Endothelial cell (in vitro differentiated cells): ENCODE measurements around the gene MFN2. TPM values are rescaled to one million over a fixed set of nuclear protein-coding genes. Genes with fewer than 3 reads are reported as not detected.
"Not testable (repeated sequence)": the region's sequence is repeated elsewhere in the genome, so short reads cannot be mapped to it uniquely, and the experiment has no call there.

Source experiments
- DNase-seq: peaks from one replicate; pipeline ENCODE4 v3.0.0; 2021; ENCODE audit warnings: low spot score
- H3K27ac Mint-ChIP-seq: one replicate; pipeline ENCODE4 v1.8.0; 2021; ENCODE audit warnings: mixed read lengths, inconsistent platforms; ENCODE audit not compliant: unreplicated experiment
- H3K27me3 Mint-ChIP-seq: one replicate; pipeline ENCODE4 v1.8.0; 2021; ENCODE audit warnings: mild to moderate bottlenecking, moderate library complexity, mixed read lengths, inconsistent platforms; ENCODE audit not compliant: unreplicated experiment
- H3K36me3 Mint-ChIP-seq: one replicate; pipeline ENCODE4 v1.8.0; 2021; ENCODE audit warnings: mild to moderate bottlenecking, low read depth, mixed read lengths, inconsistent platforms; ENCODE audit not compliant: unreplicated experiment
- H3K4me1 Mint-ChIP-seq: one replicate; pipeline ENCODE4 v1.8.0; 2021; ENCODE audit warnings: mild to moderate bottlenecking, mixed read lengths, inconsistent platforms; ENCODE audit not compliant: unreplicated experiment
- H3K4me3 Mint-ChIP-seq: one replicate; pipeline ENCODE4 v1.8.0; 2021; ENCODE audit warnings: mild to moderate bottlenecking, mixed read lengths, inconsistent platforms; ENCODE audit not compliant: unreplicated experiment
- H3K9me3 Mint-ChIP-seq: one replicate; pipeline ENCODE4 v1.8.0; 2021; ENCODE audit warnings: mixed read lengths, inconsistent platforms; ENCODE audit not compliant: unreplicated experiment
- CTCF ChIP-seq: fragments of 200-600 bp; sonication (generic); IDR thresholded peaks from one replicate; pipeline ENCODE4 v1.5.0; 2021; ENCODE audit warnings: antibody characterized with exemption; ENCODE audit not compliant: unreplicated experiment
- total RNA-seq: library from RNA; stranded (reverse); fragmentation: NEBNext Ultra II Directional; extraction: Animal tissue kit (Norgen Biotek cat#: 25700); gene quantifications from one replicate; pipeline ENCODE4 v1.2.1, GENCODE V29; 2021; ENCODE audit not compliant: unreplicated experiment

The MFN2 gene
- total RNA-seq, 1 donor from 2014 or later, result 59.4 TPM

GRCh38 chr1:12003762-12004161 is 23.5 kb downstream of the MFN2 start:
- H3K4me1 Mint-ChIP-seq, result no peaks in the 10 kb centered on the region
- DNase-seq, result no peak
- no peak overlapping the region for H3K4me3 Mint-ChIP-seq
- no peak overlapping the region for H3K27ac Mint-ChIP-seq
- H3K9me3 Mint-ChIP-seq, result no peaks in the 10 kb centered on the region
- no peak for TF ChIP-seq CTCF
- H3K36me3 Mint-ChIP-seq, result peaks cover 63% of the 10 kb centered on the region
- peaks cover 3% of the 10 kb centered on the region for H3K27me3 Mint-ChIP-seq

DNA sequence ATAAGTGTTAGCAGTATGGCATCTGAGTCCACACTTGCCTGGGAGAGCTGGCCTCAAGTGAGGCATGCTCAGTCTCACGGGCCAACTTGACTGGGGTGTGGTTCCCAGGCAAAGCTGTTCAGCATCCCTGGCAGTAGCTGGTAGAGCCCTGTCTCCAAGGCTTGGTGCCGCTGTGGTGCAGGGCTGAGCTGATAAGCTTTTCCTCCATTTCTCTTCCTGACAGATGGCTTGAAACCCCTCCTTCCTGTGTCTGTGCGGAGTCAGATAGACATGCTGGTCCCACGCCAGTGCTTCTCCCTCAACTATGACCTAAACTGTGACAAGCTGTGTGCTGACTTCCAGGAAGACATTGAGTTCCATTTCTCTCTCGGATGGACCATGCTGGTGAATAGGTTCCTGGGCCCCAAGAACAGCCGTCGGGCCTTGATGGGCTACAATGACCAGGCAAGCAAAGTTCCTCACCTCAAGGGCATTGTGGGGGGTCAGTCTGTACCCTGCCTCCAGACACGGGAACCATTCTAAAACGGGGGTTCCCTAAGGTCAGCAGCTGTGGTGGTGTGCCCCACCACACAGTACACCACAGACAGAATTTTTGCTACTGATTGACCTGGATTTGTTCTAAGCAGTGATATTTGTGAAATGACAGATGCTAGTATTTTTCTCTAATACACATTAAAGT is 25.4 kb downstream of the MFN2 start:
- no peaks in the 10 kb centered on the region for H3K9me3 Mint-ChIP-seq
- no peak for DNase-seq
- no peak for TF ChIP-seq CTCF
- H3K36me3 Mint-ChIP-seq, result peaks cover 71% of the 10 kb centered on the region
- no peak overlapping the region for H3K27ac Mint-ChIP-seq
- no peaks in the 10 kb centered on the region for H3K4me1 Mint-ChIP-seq
- H3K27me3 Mint-ChIP-seq, result peaks cover 3% of the 10 kb centered on the region
- H3K4me3 Mint-ChIP-seq, result peak overlapping the region; percentile 13

- no peaks in the 10 kb centered on the region for H3K9me3 Mint-ChIP-seq
- peaks cover 3% of the 10 kb centered on the region for H3K27me3 Mint-ChIP-seq
- H3K4me3 Mint-ChIP-seq, result no peak overlapping the region
- H3K4me1 Mint-ChIP-seq, result no peaks in the 10 kb centered on the region
- peaks cover 72% of the 10 kb centered on the region for H3K36me3 Mint-ChIP-seq
- no peak for TF ChIP-seq CTCF
- no peak for DNase-seq
- H3K27ac Mint-ChIP-seq, result no peak overlapping the region
These were observed 26.1 kb downstream of the MFN2 start for GRCh38 chr1:12006167-12006921.

DNA sequence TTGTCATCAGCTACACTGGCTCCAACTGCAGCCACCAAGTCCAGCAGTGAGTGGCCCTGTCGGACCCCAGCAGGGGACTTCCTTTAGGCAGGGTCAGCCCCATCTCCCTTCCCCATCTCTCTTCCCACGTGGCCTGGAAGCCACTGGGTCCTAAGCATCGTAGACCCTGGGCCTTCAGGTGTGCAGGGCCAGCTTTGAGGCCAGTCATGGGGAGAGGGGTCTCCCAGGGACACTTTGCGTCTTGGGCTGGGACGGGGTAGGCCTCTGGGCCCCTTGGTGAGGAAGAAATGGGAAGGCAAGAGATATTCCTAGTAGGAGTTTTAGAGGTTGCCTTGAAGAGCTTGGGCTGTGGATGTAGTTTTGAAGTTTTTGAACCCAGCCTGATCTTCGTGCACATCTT is 27.0 kb downstream of the MFN2 start:
- no peaks in the 10 kb centered on the region for H3K4me1 Mint-ChIP-seq
- DNase-seq, result no peak
- no peak overlapping the region for H3K27ac Mint-ChIP-seq
- peaks cover 3% of the 10 kb centered on the region for H3K27me3 Mint-ChIP-seq
- TF ChIP-seq CTCF, result no peak
- H3K4me3 Mint-ChIP-seq, result peak overlapping the region; percentile 78
- no peaks in the 10 kb centered on the region for H3K9me3 Mint-ChIP-seq
- peaks cover 74% of the 10 kb centered on the region for H3K36me3 Mint-ChIP-seq

DNA sequence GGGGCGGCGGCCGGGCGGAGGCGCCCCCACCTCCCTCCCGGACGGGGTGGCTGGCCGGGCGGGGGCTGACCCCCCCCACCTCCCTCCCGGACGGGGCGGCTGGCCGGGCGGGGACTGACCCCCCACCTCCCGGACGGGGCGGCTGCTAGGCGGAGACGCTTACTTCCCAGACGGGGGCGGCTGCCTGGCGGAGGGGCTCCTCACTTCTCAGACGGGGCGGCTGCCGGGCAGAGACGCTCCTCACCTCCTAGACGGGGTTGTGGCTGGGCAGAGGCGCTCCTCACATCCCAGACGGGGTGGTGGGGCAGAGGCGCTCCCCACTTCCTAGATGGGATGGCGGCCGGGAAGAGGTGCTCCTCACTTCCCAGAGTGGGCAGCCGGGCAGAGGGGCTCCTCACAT is 28.1 kb downstream of the MFN2 start:
- H3K27ac Mint-ChIP-seq, DNase-seq, H3K4me3 Mint-ChIP-seq, H3K4me1 Mint-ChIP-seq, H3K27me3 Mint-ChIP-seq, H3K9me3 Mint-ChIP-seq: not testable (repeated sequence)
- H3K36me3 Mint-ChIP-seq, result peaks cover 72% of the 10 kb centered on the region
